HG03097 (cell line): Measurements from ENCODE around the gene MCTP1.
"Not testable (repeated sequence)": the region's sequence is repeated elsewhere in the genome, so short reads cannot be mapped to it uniquely, and the experiment has no call there.

Experiments used
- ATAC-seq: cut with Tn5 transposase; IDR thresholded peaks from one replicate; pipeline ENCODE4 v1.9.1; 2021; ENCODE audit not compliant: unreplicated experiment, low FRiP score

MCTP1 gene

DNA sequence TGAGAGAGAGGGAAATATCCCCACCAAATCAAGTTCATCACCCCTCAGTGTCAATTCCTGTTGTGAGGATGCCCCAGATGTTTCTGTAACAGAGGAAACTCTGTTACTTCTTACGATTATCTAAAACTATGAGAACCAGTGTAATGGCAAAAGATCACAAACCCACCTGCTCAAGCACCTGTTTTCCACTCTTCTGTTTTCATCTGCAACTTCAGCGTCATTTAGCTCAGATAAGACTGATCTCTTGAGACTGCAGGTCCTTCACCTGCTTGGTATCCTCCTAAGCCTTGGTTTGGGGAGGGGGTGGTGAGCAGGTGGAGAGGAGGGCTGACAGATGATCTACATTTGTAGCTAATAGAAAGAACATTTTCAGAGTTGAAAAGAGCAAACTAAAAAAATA is 437.2 kb downstream of the MCTP1 start:
- ATAC-seq: no peak

GRCh38 chr5:94847019-94847418 is 437.9 kb downstream of the MCTP1 start:
- no peak for ATAC-seq

- ATAC-seq: not testable (repeated sequence)
Observed at GRCh38 chr5:94845696-94846095, 439.2 kb downstream of the MCTP1 start.

GRCh38 chr5:94841598-94842322 is 443.1 kb downstream of the MCTP1 start:
- no peak for ATAC-seq

DNA sequence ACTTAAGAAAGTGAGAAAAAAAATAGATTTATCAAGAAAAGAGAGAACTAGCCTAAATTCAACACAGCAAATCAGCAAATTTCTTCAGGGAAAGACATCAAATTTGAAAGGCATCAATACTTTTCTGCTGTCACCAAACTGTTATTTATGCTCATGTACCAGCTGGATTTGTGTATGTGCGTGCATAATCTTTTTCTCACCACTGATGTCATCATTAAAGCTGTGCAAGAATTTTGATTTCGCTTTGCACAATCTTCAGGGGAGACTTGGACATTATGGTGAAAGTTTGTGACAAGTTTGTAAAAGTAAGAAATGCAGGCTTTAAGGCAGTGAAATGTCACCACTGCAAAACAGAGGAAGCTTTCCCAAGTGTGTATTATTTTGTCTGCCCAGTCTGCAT is 451.0 kb downstream of the MCTP1 start:
- no peak for ATAC-seq

DNA sequence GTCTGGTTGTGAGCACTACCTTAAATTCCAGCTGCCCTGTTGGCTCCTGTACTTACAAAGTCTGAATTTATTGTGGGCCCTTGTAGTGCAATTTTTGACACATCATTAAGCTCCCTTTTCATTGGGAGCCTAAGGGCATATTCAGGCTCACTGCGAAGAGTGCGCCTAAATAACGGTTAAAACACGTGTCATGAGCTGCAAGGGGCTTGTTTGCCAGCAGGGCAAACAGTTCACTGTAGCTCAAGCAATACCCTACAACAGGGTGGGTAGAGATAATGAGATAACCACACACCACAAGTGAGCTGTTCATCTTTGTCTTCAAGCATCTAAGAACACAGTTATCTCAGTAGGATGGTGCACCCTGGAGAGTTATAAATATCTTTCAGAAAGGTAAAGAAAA is 452.2 kb downstream of the MCTP1 start:
- ATAC-seq: no peak

DNA sequence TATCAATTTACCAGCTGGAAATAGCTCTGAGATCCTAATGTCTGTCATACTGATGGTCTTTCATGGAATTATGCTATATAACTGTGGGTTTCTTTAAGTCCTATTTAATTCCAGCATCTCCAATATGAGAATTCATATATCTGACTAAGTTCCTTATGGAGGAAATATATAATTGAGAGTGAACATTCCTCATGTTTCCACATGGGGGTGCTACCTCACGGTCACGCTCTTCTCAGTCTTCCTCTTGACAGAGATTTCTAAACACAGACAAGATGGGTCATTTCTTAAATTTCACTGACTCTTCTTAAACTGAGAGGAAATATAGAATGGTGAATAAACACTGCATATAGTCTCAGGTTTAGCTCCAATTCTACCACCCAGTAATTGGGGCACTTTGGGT is 454.4 kb downstream of the MCTP1 start:
- no peak for ATAC-seq

DNA sequence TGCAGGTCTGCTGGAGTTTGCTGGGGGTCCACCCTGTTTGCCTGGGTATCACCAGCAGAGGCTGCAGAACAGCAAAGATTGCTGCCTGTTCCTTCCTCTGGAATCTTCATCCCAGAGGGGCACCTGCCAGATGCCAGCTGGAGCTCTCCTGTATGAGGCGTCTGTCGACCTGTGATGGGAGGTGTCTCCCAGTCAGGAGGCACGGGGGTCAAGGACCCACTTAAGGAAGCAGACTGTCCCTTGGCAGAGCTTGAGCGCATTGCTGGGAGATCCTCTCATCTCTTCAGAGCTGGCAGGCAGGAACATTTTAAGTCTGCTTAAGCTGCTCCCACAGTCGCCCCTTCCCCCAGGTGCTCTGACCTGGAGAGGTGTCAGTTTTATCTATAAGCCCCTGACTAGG is 456.7 kb downstream of the MCTP1 start:
- ATAC-seq: not testable (repeated sequence)

DNA sequence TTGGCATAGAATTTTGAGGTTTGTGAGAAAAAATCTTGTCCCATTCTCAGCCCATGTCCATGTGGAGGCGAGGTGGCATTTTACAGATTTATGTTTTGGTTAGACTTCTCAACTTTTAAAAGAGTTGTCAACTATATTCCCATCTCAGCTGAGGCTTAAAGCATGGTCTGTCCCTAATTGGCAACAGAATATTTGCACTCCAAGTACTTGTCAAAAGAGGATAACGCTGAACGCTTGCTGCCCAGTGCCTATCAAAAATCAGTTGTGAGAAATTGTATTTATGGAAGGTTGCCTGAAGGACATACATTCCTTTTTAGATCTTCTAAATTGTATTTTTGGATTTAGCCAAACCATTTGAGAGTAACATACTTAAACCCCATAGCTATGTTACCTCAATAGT is 464.4 kb downstream of the MCTP1 start:
- ATAC-seq: no peak

DNA sequence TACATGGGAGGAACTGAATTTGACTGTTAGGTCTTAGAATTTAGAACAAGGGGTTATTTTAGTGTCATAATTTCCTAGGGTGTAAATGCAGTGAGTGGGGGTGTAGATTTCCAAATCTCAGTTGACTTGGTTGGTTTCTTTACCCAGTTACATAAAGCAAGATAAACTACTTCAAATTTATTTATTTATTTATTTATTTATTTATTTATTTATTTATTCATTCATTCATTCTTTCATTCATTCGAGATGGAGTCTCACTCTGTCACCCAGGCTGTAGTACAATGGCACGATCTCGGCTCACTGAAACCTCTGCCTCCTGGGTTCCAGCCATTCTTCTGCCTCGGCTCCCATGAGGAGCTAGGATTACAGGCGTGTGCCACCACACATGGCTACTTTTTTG is 466.0 kb downstream of the MCTP1 start:
- no peak for ATAC-seq

GRCh38 chr5:94815313-94816039 is 469.4 kb downstream of the MCTP1 start:
- no peak for ATAC-seq

GRCh38 chr5:94812232-94812631 is 472.7 kb downstream of the MCTP1 start:
- ATAC-seq: no peak

- no peak for ATAC-seq
Observed at GRCh38 chr5:94811331-94811730, 473.6 kb downstream of the MCTP1 start.

GRCh38 chr5:94810877-94811276 is 474.0 kb downstream of the MCTP1 start:
- ATAC-seq: no peak

DNA sequence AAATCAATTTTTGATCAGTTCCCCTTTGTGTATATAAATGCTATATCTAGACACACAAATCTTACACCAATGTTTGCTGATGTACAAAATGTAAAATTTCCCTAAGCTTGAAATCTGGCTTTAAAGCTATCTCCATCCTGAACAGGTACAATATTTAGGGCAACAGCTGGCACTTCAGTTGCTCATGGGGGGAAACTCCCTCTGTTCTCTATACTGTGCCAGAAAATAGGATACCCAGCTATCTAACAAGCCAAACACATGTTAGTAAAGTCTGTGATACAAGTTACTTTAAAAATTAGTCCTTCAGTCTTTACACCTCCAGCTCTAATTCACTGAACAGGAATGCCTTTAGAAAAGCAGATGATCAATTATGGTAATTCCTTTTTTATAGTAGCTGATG is 474.6 kb downstream of the MCTP1 start:
- ATAC-seq: no peak

DNA sequence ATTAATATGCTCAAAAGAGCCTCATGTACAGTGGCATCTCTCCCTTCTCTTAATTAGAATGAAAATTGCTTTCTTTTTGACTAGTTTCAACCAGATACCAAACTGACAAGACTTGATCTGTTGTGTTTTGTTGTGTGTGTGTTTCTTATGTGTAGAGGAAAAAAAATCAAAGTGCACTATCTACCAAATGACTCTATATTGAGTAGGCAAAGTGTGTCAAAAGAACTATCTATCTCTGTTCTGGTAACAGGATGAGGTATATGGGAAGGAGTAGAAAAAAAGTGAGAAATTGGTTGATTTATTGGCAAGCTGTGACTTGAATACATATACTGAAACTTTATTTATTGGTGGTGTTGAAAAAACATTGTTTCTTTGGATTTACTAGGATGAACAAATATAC is 476.4 kb downstream of the MCTP1 start:
- no peak for ATAC-seq

DNA sequence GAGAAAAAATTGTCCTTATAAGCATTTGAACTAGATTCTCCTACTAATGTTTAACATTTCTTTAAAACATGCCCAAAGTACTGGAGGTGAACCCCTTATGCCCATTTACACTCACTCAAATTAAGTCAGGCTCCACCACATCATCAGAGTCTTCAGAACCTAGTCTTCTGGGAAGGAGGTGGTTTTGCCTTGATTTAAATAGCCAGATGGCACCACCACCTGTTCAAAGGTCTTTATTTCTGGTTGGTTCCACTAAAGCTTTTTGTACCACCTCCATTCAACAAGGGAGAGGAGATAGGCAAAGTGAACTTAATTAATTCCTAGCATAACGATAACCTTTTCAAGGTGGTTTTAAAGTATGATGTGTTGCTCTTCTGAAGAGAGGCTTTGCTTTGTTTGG is 476.9 kb downstream of the MCTP1 start:
- ATAC-seq: no peak

DNA sequence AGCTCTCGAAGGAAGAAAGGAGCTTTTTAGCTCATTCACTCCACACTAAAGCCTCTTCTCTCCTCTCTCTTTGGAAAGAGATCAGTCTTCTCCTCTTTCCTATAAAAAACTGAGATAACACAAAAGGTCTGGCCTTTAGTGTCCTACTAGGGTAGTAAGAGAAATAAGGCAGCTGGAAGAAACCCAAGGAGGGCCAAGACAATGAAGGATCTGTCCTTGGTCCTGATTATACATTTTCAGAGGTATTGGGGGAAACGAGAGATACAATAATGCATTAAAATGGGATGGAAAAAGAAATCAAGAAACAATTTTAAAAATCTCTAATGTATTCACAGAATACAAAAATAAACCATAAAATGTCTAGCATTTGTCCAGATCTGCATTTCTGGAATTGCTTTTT is 482.4 kb downstream of the MCTP1 start:
- ATAC-seq: no peak

- no peak for ATAC-seq
Observed at GRCh38 chr5:94796586-94796985, 488.3 kb downstream of the MCTP1 start.

GRCh38 chr5:94793816-94794198 is 491.1 kb downstream of the MCTP1 start:
- peak; percentile 31 for ATAC-seq

DNA sequence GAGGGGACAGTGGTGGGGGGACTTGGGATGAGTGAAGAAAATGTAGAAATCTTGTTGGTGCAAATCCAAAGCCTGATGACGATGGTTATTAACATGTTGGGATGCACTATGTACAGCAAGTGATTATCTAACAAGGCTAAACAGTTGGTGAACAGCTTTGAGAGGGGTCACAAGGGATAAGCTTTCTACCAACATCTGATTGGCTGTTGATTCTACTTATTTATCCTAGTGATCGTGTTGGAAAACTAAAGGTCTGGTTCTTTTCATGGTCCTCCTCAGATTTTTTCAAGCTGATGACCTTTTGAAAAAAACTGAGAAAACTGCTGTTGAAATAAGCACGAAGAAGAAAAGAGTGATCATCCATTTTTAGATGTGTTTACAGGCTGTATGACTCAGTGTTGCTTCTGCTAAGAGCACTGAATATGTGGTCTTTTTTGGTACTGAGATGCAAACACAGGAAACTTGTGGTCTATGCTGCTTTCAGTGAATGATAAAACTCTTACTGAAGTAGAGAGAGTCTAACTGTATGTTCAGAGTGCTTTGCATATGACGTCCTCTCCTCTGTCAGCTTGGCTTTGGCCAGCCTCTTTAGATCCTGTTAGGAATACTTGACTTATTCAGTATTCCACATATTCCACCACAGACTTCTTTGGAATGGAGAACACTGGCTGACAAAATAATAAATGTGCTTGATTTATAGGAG is 491.6 kb downstream of the MCTP1 start:
- peak; percentile 100 for ATAC-seq

DNA sequence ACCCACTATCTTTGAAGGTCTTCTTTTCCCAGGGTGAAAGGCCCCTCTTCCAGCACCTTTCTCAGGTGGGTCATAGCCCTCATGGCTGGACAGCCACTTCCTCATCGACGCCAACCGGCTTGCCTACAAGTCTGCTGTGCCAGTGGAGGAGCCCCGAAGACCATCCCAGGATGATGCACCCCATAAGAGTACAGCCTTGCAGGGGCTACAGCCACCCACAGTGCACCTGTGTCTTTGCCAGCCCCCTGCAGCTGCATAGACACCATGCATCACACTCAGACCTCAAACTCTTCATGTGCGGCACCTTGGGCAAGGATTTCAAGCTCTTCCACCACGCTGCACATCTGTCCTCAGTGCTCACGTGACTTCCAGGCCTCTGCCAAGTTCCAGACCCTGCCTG is 493.1 kb downstream of the MCTP1 start:
- ATAC-seq: no peak
